Glomerular visceral epithelial cell (primary cell): ENCODE measurements around the gene ZP2.
"Not testable (repeated sequence)": the region's sequence is repeated elsewhere in the genome, so short reads cannot be mapped to it uniquely, and the experiment has no call there.

ENCODE experiments used
- DNase-seq: peaks from one replicate; pipeline ENCODE4 v3.0.0-alpha.2; 2016; ENCODE audit errors: extremely low spot score

The ZP2 gene

DNA sequence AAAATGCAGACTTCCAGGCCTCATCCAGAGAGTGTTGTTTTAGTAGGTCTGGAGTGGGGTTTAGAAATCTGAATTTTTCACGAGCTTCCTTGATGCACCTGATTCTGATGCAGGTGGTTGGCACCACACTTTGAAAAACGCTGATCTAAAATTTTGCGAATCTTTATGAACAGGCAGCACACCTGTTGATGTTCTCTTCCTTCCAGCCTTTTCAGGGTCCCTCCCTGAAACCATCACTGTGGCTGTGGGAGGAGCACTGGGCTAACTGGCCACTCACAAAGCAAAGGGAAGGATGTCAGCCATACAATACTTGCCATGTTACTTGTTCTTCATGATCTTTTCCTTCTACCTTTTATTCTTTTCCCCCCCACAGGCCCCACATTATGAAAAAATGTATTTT is 38.7 kb downstream of the ZP2 start:
- no peak for DNase-seq

GRCh38 chr16:21170116-21170515 is 41.3 kb downstream of the ZP2 start:
- DNase-seq: not testable (repeated sequence)

- DNase-seq: no peak
These were observed 42.0 kb downstream of the ZP2 start for GRCh38 chr16:21169249-21169981.

GRCh38 chr16:21167929-21168602 is 43.3 kb downstream of the ZP2 start:
- DNase-seq: no peak

GRCh38 chr16:21167360-21167759 is 44.0 kb downstream of the ZP2 start:
- DNase-seq: peak; percentile 94

- DNase-seq: peak; percentile 23
These were observed 44.8 kb downstream of the ZP2 start for GRCh38 chr16:21166561-21166961.

- DNase-seq: no peak
These were observed 46.7 kb downstream of the ZP2 start for GRCh38 chr16:21164521-21165168.

GRCh38 chr16:21163576-21163975 is 47.8 kb downstream of the ZP2 start:
- DNase-seq: no peak

DNA sequence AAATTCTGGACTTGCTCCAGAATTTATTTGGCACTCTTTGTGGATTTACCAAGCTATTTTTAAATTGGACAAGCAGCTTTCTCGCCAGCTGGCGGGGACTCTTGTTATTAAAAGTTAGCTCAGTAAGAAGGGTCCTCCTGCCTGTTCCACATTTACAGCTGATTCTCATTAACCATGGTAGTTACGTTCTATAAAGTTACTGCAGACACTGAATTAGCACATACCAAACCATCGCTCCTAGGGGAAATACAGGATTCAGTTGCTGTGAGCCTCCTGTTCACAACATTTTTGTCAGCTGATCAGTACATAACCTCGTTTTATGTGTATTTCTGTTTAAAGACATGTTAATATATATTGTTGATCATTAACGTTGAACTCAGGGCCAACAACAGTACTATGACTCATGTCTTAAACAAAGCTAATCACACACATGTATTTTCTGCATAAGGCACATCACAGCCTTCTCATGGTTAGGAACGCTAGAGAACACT is 48.7 kb downstream of the ZP2 start:
- peak; percentile 6 for DNase-seq

DNA sequence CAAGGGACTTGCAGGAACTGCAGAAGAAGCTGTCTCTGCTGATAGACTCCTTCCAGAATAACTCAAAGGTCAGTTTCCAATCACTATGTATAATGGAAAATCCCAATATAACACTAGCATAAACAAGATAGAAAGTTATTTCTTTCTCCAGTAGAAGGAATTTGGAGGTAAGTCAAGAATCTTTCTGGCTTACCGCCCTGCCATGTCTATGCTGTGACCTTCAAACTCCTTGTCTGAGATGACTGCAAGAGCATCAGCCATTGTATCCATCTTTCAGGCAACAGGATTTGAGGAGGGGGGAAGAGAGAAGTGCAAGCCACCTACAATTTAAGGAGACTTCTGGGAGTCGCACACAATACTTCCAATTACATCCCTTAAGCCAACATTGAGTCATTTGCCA is 50.2 kb downstream of the ZP2 start:
- DNase-seq: no peak

GRCh38 chr16:21160276-21160675 is 51.1 kb downstream of the ZP2 start:
- no peak for DNase-seq

DNA sequence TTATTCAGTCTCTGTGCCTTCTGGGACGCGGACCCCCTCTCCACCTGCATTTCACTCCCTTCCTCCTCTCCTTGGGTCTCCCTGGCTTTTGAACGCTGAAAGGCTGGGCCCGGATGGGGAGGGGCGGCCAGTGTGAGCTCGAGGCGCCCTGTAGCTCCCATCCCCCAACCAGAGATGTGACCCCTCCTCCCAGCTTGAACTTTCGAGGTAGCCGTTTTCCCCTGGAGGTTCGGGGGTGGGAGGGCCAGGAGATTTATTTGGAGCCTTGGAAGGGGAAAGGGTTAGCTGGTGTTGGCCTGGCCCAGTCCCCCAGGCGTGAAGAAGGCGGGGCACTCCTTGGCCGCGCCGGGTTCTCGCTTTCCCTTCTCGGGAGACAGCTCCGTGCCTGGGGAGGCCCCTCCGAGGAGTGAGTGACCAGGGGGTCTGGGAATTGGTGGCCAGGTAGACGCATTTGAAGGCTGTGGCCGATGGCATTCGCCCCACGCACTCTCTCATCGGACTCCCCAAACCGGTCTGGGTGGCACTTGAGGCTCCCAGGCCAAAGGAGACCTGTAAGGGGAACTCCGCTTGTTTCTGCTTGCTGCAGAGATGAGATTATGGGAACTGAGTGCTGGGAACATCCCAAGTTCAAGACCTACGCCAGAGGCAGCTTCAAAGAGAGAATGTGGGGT is 52.0 kb downstream of the ZP2 start:
- DNase-seq: no peak

- peak; percentile 75 for DNase-seq
These were observed 52.9 kb downstream of the ZP2 start, which contains the start of gene LDAF1 for GRCh38 chr16:21158208-21159110. Gene LDAF1, plus strand, starts transcription at chr16:21158674. Its CDS starts 2,509 bp downstream, at chr16:21161183.

GRCh38 chr16:21157632-21158031 is 53.7 kb downstream of the ZP2 start:
- no peak for DNase-seq

GRCh38 chr16:21156767-21157467 is 54.5 kb downstream of the ZP2 start:
- DNase-seq: peak; percentile 59

DNA sequence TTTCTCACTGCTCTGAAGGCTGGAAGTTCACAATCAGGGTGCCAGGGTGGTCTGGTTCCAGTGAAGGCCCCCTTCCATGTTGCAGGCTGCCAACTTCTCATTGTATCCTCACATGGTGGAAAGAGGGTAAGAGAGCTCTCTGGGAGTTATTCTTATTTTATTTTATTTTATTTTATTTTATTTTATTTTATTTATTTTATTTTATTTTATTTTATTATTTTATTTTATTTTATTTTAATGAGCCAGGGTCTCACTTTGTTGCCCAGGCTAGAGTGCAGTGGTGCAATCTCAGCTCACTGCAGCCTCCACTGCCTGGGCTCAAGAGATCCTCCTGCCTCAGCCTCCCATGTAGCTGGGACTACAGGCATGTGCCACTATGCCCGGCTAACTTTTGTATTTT is 55.4 kb downstream of the ZP2 start:
- DNase-seq: not testable (repeated sequence)

GRCh38 chr16:21153124-21153729 is 58.1 kb downstream of the ZP2 start:
- not testable (repeated sequence) for DNase-seq

DNA sequence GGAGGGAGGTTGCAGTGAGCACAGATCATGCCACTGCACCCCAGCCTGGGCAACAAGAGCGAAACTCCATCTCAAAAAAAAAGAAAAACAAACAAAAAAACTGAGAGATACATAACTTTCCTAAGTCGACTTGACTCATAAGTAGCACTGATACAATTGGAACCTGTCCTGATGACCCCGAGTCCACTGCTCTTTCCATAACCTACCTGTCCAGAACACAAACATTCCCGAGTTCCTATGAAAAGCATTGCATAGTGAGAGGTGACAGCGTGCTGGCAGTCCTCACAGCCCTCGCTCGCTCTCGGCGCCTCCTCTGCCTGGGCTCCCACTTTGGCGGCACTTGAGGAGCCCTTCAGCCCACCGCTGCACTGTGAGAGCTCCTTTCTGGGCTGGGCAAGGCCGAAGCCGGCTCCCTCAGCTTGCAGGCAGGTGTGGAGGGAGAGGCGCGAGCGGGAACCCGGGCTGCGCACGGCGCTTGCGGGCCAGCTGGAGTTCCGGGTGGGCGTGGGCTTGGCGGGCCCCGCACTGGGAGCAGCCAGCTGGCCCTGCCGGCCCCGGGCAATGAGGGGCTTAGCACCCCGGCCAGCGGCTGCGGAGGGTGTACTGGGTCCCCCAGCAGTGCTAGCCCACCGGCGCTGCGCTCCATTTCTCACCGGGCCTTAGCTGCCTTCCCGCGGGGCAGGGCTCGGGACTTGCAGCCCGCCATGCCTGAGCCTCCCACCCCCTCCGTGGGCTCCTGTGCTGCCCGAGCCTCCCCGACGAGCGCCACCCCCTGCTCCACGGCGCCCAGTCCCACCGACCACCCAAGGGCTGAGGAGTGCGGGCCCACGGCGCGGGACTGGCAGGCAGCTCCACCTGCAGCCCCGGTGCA is 59.0 kb downstream of the ZP2 start:
- not testable (repeated sequence) for DNase-seq
